NCI-H510A treated with DMSO at 0.1 percent for 48 hours (cell line): ENCODE measurements around the gene FKBP2.

Experiments
- DNase-seq: peaks from one replicate; lab custom pipeline; 2025; lab: John Stamatoyannopoulos, UW

FKBP2 gene

GRCh38 chr11:64219755-64220154, 21.1 kb upstream of the FKBP2 start:
- DNase-seq: no peak

GRCh38 chr11:64220271-64220670, 20.6 kb upstream of the FKBP2 start:
- DNase-seq: no peak

- DNase-seq: no peak
These were observed 20.1 kb upstream of the FKBP2 start for GRCh38 chr11:64220798-64221197.

GRCh38 chr11:64222651-64223000, 18.3 kb upstream of the FKBP2 start:
- DNase-seq: no peak

- no peak for DNase-seq
These were observed 17.8 kb upstream of the FKBP2 start for GRCh38 chr11:64223001-64223651.

- DNase-seq: no peak
These were observed 16.6 kb upstream of the FKBP2 start for GRCh38 chr11:64224151-64224890.

- no peak for DNase-seq
These were observed 15.8 kb upstream of the FKBP2 start for GRCh38 chr11:64224891-64225607.

- peak; percentile 75 for DNase-seq
These were observed 15.0 kb upstream of the FKBP2 start, which contains the start of the genes NUDT22 and TRPT1 for GRCh38 chr11:64225608-64226506. Gene NUDT22 (plus strand): TSS chr11:64226274. CDS start chr11:64226653, 379 bp downstream. Gene TRPT1 (minus strand): TSS chr11:64226186. CDS start chr11:64225860, 326 bp downstream.

- peak; percentile 74 for DNase-seq
These were observed 14.3 kb upstream of the FKBP2 start for GRCh38 chr11:64226507-64227051.

- DNase-seq: no peak
These were observed 13.4 kb upstream of the FKBP2 start for GRCh38 chr11:64227405-64227956.

GRCh38 chr11:64229090-64229743, 11.7 kb upstream of the FKBP2 start:
- DNase-seq: no peak

- DNase-seq: no peak
These were observed 11.1 kb upstream of the FKBP2 start for GRCh38 chr11:64229744-64230170.

GRCh38 chr11:64230171-64230984, 10.5 kb upstream of the FKBP2 start, which contains the start of gene DNAJC4:
Gene DNAJC4 (plus strand): TSS chr11:64230548. CDS start chr11:64230855, 307 bp downstream.
- peak; percentile 95 for DNase-seq

GRCh38 chr11:64230985-64231365, 9.9 kb upstream of the FKBP2 start:
- no peak for DNase-seq

- DNase-seq: no peak
These were observed 9.3 kb upstream of the FKBP2 start for GRCh38 chr11:64231546-64231945.

- no peak for DNase-seq
These were observed 8.5 kb upstream of the FKBP2 start for GRCh38 chr11:64232182-64232966.

GRCh38 chr11:64232967-64233315, 8.0 kb upstream of the FKBP2 start:
- DNase-seq: no peak

GRCh38 chr11:64233913-64234586, 6.8 kb upstream of the FKBP2 start, which contains the start of gene VEGFB:
Gene VEGFB (plus strand): TSS chr11:64234584. CDS start chr11:64234834, 250 bp downstream.
- peak; percentile 39 for DNase-seq
